ENCODE data around the gene CASKIN1.

- TF ChIP-seq POLR2A (IDR thresholded peaks at IDR 0.05) = no peak
- TF ChIP-seq, protein P1, sequence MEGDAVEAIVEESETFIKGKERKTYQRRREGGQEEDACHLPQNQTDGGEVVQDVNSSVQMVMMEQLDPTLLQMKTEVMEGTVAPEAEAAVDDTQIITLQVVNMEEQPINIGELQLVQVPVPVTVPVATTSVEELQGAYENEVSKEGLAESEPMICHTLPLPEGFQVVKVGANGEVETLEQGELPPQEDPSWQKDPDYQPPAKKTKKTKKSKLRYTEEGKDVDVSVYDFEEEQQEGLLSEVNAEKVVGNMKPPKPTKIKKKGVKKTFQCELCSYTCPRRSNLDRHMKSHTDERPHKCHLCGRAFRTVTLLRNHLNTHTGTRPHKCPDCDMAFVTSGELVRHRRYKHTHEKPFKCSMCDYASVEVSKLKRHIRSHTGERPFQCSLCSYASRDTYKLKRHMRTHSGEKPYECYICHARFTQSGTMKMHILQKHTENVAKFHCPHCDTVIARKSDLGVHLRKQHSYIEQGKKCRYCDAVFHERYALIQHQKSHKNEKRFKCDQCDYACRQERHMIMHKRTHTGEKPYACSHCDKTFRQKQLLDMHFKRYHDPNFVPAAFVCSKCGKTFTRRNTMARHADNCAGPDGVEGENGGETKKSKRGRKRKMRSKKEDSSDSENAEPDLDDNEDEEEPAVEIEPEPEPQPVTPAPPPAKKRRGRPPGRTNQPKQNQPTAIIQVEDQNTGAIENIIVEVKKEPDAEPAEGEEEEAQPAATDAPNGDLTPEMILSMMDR (IDR thresholded peaks at IDR 0.05) = no peak
These were observed 14.3 kb upstream of the CASKIN1 start, which contains the start of gene BRICD5 for GRCh38 chr16:2210386-2211365.
